ENCODE data around the gene ARL15. TPM values are rescaled to one million over a fixed set of nuclear protein-coding genes. Genes with fewer than 3 reads are reported as not detected.

Gene ARL15
- total RNA-seq, 2 donors from 2014 or later = 14.3 to 24.1 TPM

- Histone ChIP-seq H3K4me1 (no peaks in the 10 kb centered on the region), H3K36me3 (replicated peaks in 1 of 2; ENCODE audit: insufficient read depth in 1 of 2, low read depth in 2 of 2) (no peaks in the 10 kb centered on the region), H3K4me3 (no peak overlapping the region), H3K27ac (no peak overlapping the region), H3K9me3 (no peaks in the 10 kb centered on the region), H3K27me3 (no peaks in the 10 kb centered on the region)
- intact Hi-C loops (cut with DNase I) = no loop called here
- TF ChIP-seq POLR2A (IDR thresholded peaks at IDR 0.05) = no peak
- no peak for TF ChIP-seq CTCF (IDR thresholded peaks at IDR 0.05)
- no peak for ATAC-seq
- 93 to 95% methylated on average over 5 of the region's 5 CpGs for WGBS, 2 donors
- no peak for DNase-seq
These were observed 132.2 kb downstream of the ARL15 start for GRCh38 chr5:54178207-54178606.

GRCh38 chr5:54177058-54177457 lies 133.3 kb downstream of the ARL15 start:
- Histone ChIP-seq H3K27ac (no peak overlapping the region), H3K9me3 (no peaks in the 10 kb centered on the region), H3K4me1 (peaks cover 2% of the 10 kb centered on the region), H3K27me3 (no peaks in the 10 kb centered on the region), H3K4me3 (no peak overlapping the region), H3K36me3 (replicated peaks in 1 of 2; ENCODE audit: insufficient read depth in 1 of 2, low read depth in 2 of 2) (no peaks in the 10 kb centered on the region)
- no peak for TF ChIP-seq POLR2A (IDR thresholded peaks at IDR 0.05)
- no peak for TF ChIP-seq CTCF (IDR thresholded peaks at IDR 0.05)
- intact Hi-C loops (cut with DNase I) = no loop called here
- ATAC-seq (no peak), DNase-seq (no peak)
- 87 to 90% methylated on average over 2 of the region's 2 CpGs for WGBS, 2 donors

GRCh38 chr5:54176066-54176830 lies 134.1 kb downstream of the ARL15 start:
- peaks cover 7% of the 10 kb centered on the region for H3K4me1 ChIP-seq
- 97% methylated on average over 6 of the region's 6 CpGs for WGBS, 2 donors
- intact Hi-C loops (cut with DNase I) = no loop called here
- no peak overlapping the region for H3K4me3 ChIP-seq
- ATAC-seq (no peak), DNase-seq (no peak)
- H3K27me3 ChIP-seq = no peaks in the 10 kb centered on the region
- H3K36me3 ChIP-seq (replicated peaks in 1 of 2; ENCODE audit: insufficient read depth in 1 of 2, low read depth in 2 of 2) = no peaks in the 10 kb centered on the region
- H3K27ac ChIP-seq = no peak overlapping the region
- TF ChIP-seq CTCF (IDR thresholded peaks at IDR 0.05) (no peak), POLR2A (IDR thresholded peaks at IDR 0.05) (no peak)
- no peaks in the 10 kb centered on the region for H3K9me3 ChIP-seq

GRCh38 chr5:54173251-54173650 lies 137.1 kb downstream of the ARL15 start:
- DNase-seq (no peak), ATAC-seq (no peak)
- Histone ChIP-seq H3K9me3 (no peaks in the 10 kb centered on the region), H3K36me3 (replicated peaks in 1 of 2; ENCODE audit: insufficient read depth in 1 of 2, low read depth in 2 of 2) (no peaks in the 10 kb centered on the region), H3K27ac (no peak overlapping the region), H3K4me3 (no peak overlapping the region), H3K27me3 (no peaks in the 10 kb centered on the region), H3K4me1 (peaks cover 7% of the 10 kb centered on the region)
- TF ChIP-seq CTCF (IDR thresholded peaks at IDR 0.05) (no peak), POLR2A (IDR thresholded peaks at IDR 0.05) (no peak)
- 88 to 94% methylated on average over 2 of the region's 2 CpGs for WGBS, 2 donors
- intact Hi-C loops (cut with DNase I) = no loop called here
